OCI-LY7 (cell line): Measurements from ENCODE around the gene HOXC9. TPM values are rescaled to one million over a fixed set of nuclear protein-coding genes. Genes with fewer than 3 reads are reported as not detected.
A peak's percentile ranks its signal among the peaks of the same experiment; 100 is the strongest.

ENCODE experiments used
- BruUV-seq: library from RNA; stranded (reverse); fragments of 400-500 nt; replicated peaks from 2 replicates; lab custom pipeline; 2021; lab: Mats Ljungman, UMichigan
- CTCF ChIA-PET: fragments of 300-600 bp; sonication (Branson Sonifier 250); formaldehyde crosslinking; loops from one replicate; lab custom pipeline; 2022; ENCODE audit warnings: antibody characterized with exemption; ENCODE audit not compliant: unreplicated experiment; lab: Charles Lee
- POLR2A ChIA-PET: fragments of 300-600 bp; sonication (Branson Sonifier 250); formaldehyde crosslinking; loops from one replicate; lab custom pipeline; 2022; ENCODE audit warnings: antibody characterized with exemption; lab: Charles Lee
- DNase-seq: peaks from one replicate; pipeline ENCODE4 v3.0.0-alpha.2; 2015; ENCODE audit warnings: low spot score
- H2AFZ ChIP-seq: fragments of 200-600 bp; sonication (generic), shearing (Covaris generic); 2 replicates; pipeline ENCODE4 v1.6.1; 2014; ENCODE audit warnings: mild to moderate bottlenecking, antibody characterized with exemption, low read length, moderate library complexity
- H3K27ac ChIP-seq: fragments of 200-600 bp; sonication (generic); 2 replicates; pipeline ENCODE4 v1.5.1; 2014; ENCODE audit warnings: mixed run types, low read depth, mild to moderate bottlenecking, moderate library complexity, low read length, inconsistent platforms; ENCODE audit not compliant: poor library complexity, severe bottlenecking
- H3K36me3 ChIP-seq: fragments of 200-600 bp; sonication (generic); 2 replicates; pipeline ENCODE4 v1.6.1; 2014; ENCODE audit warnings: mild to moderate bottlenecking, antibody characterized with exemption, low read length, moderate library complexity, mixed read lengths; ENCODE audit not compliant: insufficient read depth
- H3K4me1 ChIP-seq: fragments of 200-600 bp; sonication (generic); 2 replicates; pipeline ENCODE4 v1.5.1; 2014; ENCODE audit warnings: mild to moderate bottlenecking, low read length; ENCODE audit not compliant: insufficient read depth, poor library complexity, severe bottlenecking
- H3K4me2 ChIP-seq: fragments of 200-600 bp; sonication (generic); 2 replicates; pipeline ENCODE4 v1.6.1; 2014; ENCODE audit warnings: mild to moderate bottlenecking, low read length
- H3K4me3 ChIP-seq: fragments of 200-600 bp; sonication (generic); 2 replicates; pipeline ENCODE4 v1.5.1; 2014; ENCODE audit warnings: mild to moderate bottlenecking, low read depth, low read length; ENCODE audit not compliant: poor library complexity, severe bottlenecking
- H3K79me2 ChIP-seq: fragments of 200-600 bp; sonication (generic); 2 replicates; pipeline ENCODE4 v1.6.1; 2016; ENCODE audit warnings: low read depth, mild to moderate bottlenecking, low read length, moderate library complexity, mixed read lengths; ENCODE audit not compliant: insufficient read depth
- H3K9me2 ChIP-seq: fragments of 200-600 bp; sonication (generic); 2 replicates; pipeline ENCODE4 v1.6.1; 2016; ENCODE audit warnings: mild to moderate bottlenecking, low read length, mixed read lengths; ENCODE audit not compliant: insufficient read depth
- H3K9me3 ChIP-seq: fragments of 200-600 bp; sonication (generic); 2 replicates; pipeline ENCODE4 v1.6.1; 2014; ENCODE audit warnings: mild to moderate bottlenecking, mixed run types, low read length, mixed read lengths
- H4K20me1 ChIP-seq: fragments of 200-600 bp; sonication (generic); 2 replicates; pipeline ENCODE4 v1.6.1; 2014; ENCODE audit warnings: mild to moderate bottlenecking, antibody characterized with exemption, low read length, moderate library complexity, mixed read lengths; ENCODE audit not compliant: insufficient read depth
- CTCF ChIP-seq: fragments of 200-600 bp; sonication (generic); conservative IDR thresholded peaks from 2 replicates; pipeline ENCODE4 v1.5.1; 2014; ENCODE audit warnings: mild to moderate bottlenecking, antibody characterized with exemption, low read length, moderate library complexity, mixed read lengths
- EZH2phosphoT487 ChIP-seq: fragments of 200-600 bp; sonication (generic); IDR thresholded peaks from 2 replicates; pipeline ENCODE4 v1.6.1; 2018; ENCODE audit warnings: low read depth, borderline replicate concordance, mild to moderate bottlenecking, mixed run types, antibody characterized with exemption, low read length, moderate library complexity, mixed read lengths
- intact Hi-C: fragments of 100-400 bp; cut with micrococcal nuclease; formaldehyde crosslinking; loops from one replicate; pipeline ENCODE4 v1.10.0; 2022; ENCODE audit not compliant: unreplicated experiment
- total RNA-seq, 2 experiments: library from RNA; depleted of rRNA in 1 of 2; stranded (reverse); fragments of >200 nt in 1 of 2; shearing (Covaris generic) in 1 of 2; gene quantifications; 2 replicates each; pipeline ENCODE4 v1.2.3, GENCODE V29; 2014 to 2022

Gene HOXC9
- total RNA-seq, 2 experiments from 2014 or later, result 0.42 TPM; not detected in 1

- no peaks in the 10 kb centered on the region for H3K79me2 ChIP-seq
- intact Hi-C loops, result no loop called here
- H3K36me3 ChIP-seq, result no peaks in the 10 kb centered on the region
- peak within 1 kb of the TSS; percentile 71 for H3K4me2 ChIP-seq
- H4K20me1 ChIP-seq, result no peaks in the 10 kb centered on the region
- H3K27ac ChIP-seq, result no peak within 1 kb of the TSS
- POLR2A ChIA-PET, result interaction anchor here (0.5 to 1.8 kb wide), 4 partner anchors 9 to 15 kb away, joined by 3 to 6 read pairs (median 5); no protein-coding TSS in a partner anchor
- TF ChIP-seq EZH2phosphoT487 (no peak), CTCF (no peak)
- peak; percentile 63 for DNase-seq
- peak within 1 kb of the TSS; percentile 51 for H2AFZ ChIP-seq
- CTCF ChIA-PET, result no interaction called here
- H3K4me1 ChIP-seq, result peaks cover 46% of the 10 kb centered on the region
- H3K9me2 ChIP-seq, result no peaks in the 10 kb centered on the region
- H3K9me3 ChIP-seq, result no peaks in the 10 kb centered on the region
- peak within 1 kb of the TSS; percentile 68 for H3K4me3 ChIP-seq
- BruUV-seq, result TSS peak; percentile 91
Measured at GRCh38 chr12:54028314-54029201, 28.6 kb downstream of the HOXC9 start, which contains the start of gene HOXC6. Gene HOXC6, plus strand, starts transcription at chr12:54028440. Its CDS starts 82 bp downstream, at chr12:54028522.

GRCh38 chr12:54029529-54030441 lies 29.8 kb downstream of the HOXC9 start:
- H3K9me2 ChIP-seq, result no peaks in the 10 kb centered on the region
- BruUV-seq, result no TSS peak
- no peaks in the 10 kb centered on the region for H3K9me3 ChIP-seq
- ChIA-PET POLR2A (no interaction called here), CTCF (interaction anchor here (0.9 kb wide), 1 partner anchor 22 kb away, joined by 4 read pairs; no protein-coding TSS in a partner anchor)
- no peak overlapping the region for H3K27ac ChIP-seq
- intact Hi-C loops, result no loop called here
- H3K4me1 ChIP-seq, result peaks cover 44% of the 10 kb centered on the region
- no peaks in the 10 kb centered on the region for H4K20me1 ChIP-seq
- H3K36me3 ChIP-seq, result no peaks in the 10 kb centered on the region
- H3K79me2 ChIP-seq, result no peaks in the 10 kb centered on the region
- H3K4me2 ChIP-seq, result peak overlapping the region; percentile 17; the same call in 1 of the 2 replicates
- no peak for DNase-seq
- H3K4me3 ChIP-seq, result peak overlapping the region; percentile 32
- H2AFZ ChIP-seq, result no peak overlapping the region
- TF ChIP-seq EZH2phosphoT487, result no peak
- TF ChIP-seq CTCF, result no peak
